Osteocyte (in vitro differentiated cells): ENCODE results near the gene EMSY. TPM values are rescaled to one million over a fixed set of nuclear protein-coding genes. Genes with fewer than 3 reads are reported as not detected.

Experiments
- DNase-seq: peaks from one replicate; pipeline ENCODE4 v3.0.0; 2021; ENCODE audit warnings: mixed read lengths; ENCODE audit not compliant: unreplicated experiment; ENCODE audit errors: extremely low spot score
- H3K27ac Mint-ChIP-seq: one replicate; pipeline ENCODE4 v1.8.0; 2021; ENCODE audit warnings: mild to moderate bottlenecking, mixed read lengths; ENCODE audit not compliant: unreplicated experiment
- H3K27me3 Mint-ChIP-seq: one replicate; pipeline ENCODE4 v1.8.0; 2021; ENCODE audit warnings: mixed read lengths; ENCODE audit not compliant: unreplicated experiment
- H3K36me3 Mint-ChIP-seq: one replicate; pipeline ENCODE4 v1.8.0; 2021; ENCODE audit warnings: mixed read lengths; ENCODE audit not compliant: unreplicated experiment
- H3K4me1 Mint-ChIP-seq: one replicate; pipeline ENCODE4 v1.8.0; 2021; ENCODE audit warnings: mixed read lengths; ENCODE audit not compliant: unreplicated experiment
- H3K4me3 Mint-ChIP-seq: one replicate; pipeline ENCODE4 v1.8.0; 2021; ENCODE audit warnings: mild to moderate bottlenecking, moderate library complexity, mixed read lengths; ENCODE audit not compliant: unreplicated experiment
- H3K9me3 Mint-ChIP-seq: one replicate; pipeline ENCODE4 v1.8.0; 2021; ENCODE audit warnings: mixed read lengths; ENCODE audit not compliant: unreplicated experiment
- CTCF ChIP-seq: fragments of 200-600 bp; sonication (generic); IDR thresholded peaks from 2 replicates; pipeline ENCODE4 v1.5.0; 2021; ENCODE audit warnings: antibody characterized with exemption, mild to moderate bottlenecking, moderate library complexity
- total RNA-seq: library from RNA; stranded (reverse); gene quantifications from 2 replicates; pipeline ENCODE4 v1.2.1, GENCODE V29; 2021

Gene EMSY
- total RNA-seq, 1 donor from 2014 or later: 23.8 TPM

DNA sequence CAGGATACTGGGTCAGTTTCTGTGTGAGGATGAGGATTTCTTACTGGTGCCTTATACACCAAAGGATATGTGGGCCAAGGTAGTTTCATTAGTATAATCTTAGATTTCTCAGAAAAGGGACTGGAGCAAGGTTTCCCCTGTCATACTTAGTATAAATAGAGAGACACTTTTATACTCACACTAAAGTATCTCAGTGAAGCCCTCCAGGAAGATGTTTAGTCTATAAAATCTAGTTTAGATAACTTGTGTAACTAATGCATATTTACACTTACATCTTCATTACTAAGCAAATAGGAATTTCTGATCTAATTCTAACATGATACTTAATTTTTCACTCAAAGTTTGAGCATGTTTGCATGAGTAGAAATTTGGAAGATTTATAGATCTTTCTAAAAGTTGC is 11.1 kb downstream of the EMSY start:
- no peak overlapping the region for H3K4me3 Mint-ChIP-seq
- DNase-seq: no peak

GRCh38 chr11:76456571-76456970 is 11.8 kb downstream of the EMSY start:
- H3K9me3 Mint-ChIP-seq: no peaks in the 10 kb centered on the region
- peaks cover 29% of the 10 kb centered on the region for H3K36me3 Mint-ChIP-seq
- DNase-seq: no peak
- peaks cover 14% of the 10 kb centered on the region for H3K4me1 Mint-ChIP-seq
- no peak for TF ChIP-seq CTCF
- H3K27ac Mint-ChIP-seq: no peak overlapping the region
- no peak overlapping the region for H3K4me3 Mint-ChIP-seq
- H3K27me3 Mint-ChIP-seq: no peaks in the 10 kb centered on the region

More for the DNA sequence above, 11.1 kb downstream of the EMSY start:
- TF ChIP-seq CTCF: no peak
- Mint-ChIP-seq H3K9me3 (no peaks in the 10 kb centered on the region), H3K4me1 (peaks cover 14% of the 10 kb centered on the region), H3K27ac (no peak overlapping the region), H3K27me3 (no peaks in the 10 kb centered on the region), H3K36me3 (peaks cover 30% of the 10 kb centered on the region)

DNA sequence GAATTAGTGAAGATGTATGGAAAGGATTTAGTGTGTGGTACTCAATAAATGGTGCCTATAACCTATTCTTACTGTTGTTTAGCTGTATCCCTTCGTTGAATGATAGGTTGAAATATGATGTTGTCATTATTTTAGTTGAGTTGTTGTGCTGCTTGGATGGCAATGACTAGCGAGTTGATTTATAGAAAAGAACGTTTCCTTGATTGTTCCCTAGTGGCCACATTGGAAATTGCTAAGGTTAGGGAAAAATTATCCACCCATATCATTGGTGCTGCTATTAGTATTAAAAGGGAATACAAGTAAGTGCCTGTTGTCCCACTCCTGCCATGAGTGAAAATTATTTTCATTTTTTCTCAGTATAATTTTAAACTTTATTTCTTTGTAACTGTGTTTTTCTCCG is 14.5 kb downstream of the EMSY start:
- no peak for DNase-seq
- no peak overlapping the region for H3K27ac Mint-ChIP-seq
- peak; percentile 40 for TF ChIP-seq CTCF
- peaks cover 14% of the 10 kb centered on the region for H3K4me1 Mint-ChIP-seq
- H3K36me3 Mint-ChIP-seq: peaks cover 29% of the 10 kb centered on the region
- H3K9me3 Mint-ChIP-seq: no peaks in the 10 kb centered on the region
- no peak overlapping the region for H3K4me3 Mint-ChIP-seq
- H3K27me3 Mint-ChIP-seq: no peaks in the 10 kb centered on the region

DNA sequence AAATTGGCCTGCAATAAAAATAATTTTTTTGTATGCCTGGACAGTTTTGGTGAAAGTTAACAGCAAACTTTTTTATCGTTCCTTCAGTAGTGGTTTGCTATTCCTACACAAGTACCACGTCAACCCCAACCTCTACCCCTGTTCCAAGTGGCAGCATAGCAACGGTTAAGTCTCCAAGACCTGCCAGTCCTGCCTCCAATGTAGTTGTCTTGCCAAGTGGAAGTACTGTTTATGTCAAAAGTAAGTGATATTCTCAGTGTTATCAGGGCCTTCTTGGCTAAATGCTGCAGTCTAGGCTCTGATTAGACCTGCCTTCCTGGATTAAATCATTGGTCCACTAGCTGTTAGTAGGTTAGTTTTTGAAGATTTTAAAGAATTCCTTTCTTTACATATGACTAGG is 15.0 kb downstream of the EMSY start:
- no peaks in the 10 kb centered on the region for H3K27me3 Mint-ChIP-seq
- H3K4me1 Mint-ChIP-seq: peaks cover 10% of the 10 kb centered on the region
- no peak overlapping the region for H3K27ac Mint-ChIP-seq
- no peak overlapping the region for H3K4me3 Mint-ChIP-seq
- no peak for TF ChIP-seq CTCF
- peaks cover 34% of the 10 kb centered on the region for H3K36me3 Mint-ChIP-seq
- H3K9me3 Mint-ChIP-seq: no peaks in the 10 kb centered on the region
- DNase-seq: no peak

DNA sequence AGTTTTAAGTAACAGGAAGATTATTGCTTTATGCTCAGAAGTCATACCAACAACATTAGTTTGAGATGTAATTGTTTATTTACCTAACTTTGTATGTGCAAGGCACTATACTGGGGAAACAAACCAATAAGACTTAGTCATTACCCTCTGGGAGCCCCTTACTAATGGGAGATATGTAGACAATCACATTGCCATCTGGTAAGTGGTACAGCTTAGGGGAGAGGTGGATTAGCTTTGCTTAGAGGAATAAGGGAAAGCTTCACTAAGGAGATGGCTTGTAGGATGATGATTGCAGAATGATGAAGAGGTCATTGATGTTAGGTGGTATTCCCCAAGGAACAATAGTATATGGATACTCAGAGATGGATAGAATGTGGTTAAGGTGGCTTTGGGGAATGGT is 17.5 kb downstream of the EMSY start:
- Mint-ChIP-seq H3K27me3 (no peaks in the 10 kb centered on the region), H3K36me3 (peaks cover 48% of the 10 kb centered on the region), H3K4me3 (no peak overlapping the region), H3K27ac (no peak overlapping the region), H3K9me3 (no peaks in the 10 kb centered on the region), H3K4me1 (no peaks in the 10 kb centered on the region)
- TF ChIP-seq CTCF: no peak
- DNase-seq: no peak
